ENCODE results near the gene ACAA1. TPM values are rescaled to one million over a fixed set of nuclear protein-coding genes. Genes with fewer than 3 reads are reported as not detected.

Gene ACAA1
- total and polyA plus RNA-seq, 2 of the 13 experiments (the other 11 are each of a cell fraction or from before 2014, with no cell fraction given) = 60.8 to 188 TPM

DNA sequence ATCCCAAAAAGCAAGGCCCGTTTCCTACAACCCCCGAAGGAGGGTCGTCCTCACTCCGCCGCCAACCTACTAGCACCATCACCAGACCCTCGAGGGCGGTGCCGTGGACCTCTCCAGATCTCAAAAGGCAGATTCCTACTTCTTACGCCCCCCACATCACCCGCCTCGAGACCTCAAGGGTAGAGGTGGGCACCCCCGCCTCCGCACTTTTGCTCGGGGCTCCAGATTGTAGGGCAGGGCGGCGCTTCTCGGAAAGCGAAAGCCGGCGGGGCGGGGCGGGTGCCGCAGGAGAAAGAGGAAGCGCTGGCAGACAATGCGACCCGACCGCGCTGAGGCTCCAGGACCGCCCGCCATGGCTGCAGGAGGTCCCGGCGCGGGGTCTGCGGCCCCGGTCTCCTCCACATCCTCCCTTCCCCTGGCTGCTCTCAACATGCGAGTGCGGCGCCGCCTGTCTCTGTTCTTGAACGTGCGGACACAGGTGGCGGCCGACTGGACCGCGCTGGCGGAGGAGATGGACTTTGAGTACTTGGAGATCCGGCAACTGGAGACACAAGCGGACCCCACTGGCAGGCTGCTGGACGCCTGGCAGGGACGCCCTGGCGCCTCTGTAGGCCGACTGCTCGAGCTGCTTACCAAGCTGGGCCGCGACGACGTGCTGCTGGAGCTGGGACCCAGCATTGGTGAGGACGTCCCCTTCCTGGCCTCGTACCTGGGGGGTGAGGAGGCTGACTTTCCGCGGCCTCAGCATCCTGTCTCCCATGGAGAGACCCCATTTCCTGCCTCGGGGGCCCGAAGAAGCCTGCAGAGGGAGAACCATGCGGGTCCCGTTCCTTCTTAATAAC is 1.6 kb upstream of the ACAA1 start, which contains the start of gene MYD88 (continued):
- TF ChIP-seq ZNF17 (CRISPR knock-in tag; IDR thresholded peaks at IDR 0.05) (no peak), ZMYM4 (CRISPR knock-in tag; IDR thresholded peaks at IDR 0.05) (peak; percentile 54; the same call in 1 of the 2 replicates), ATF6 (CRISPR knock-in tag; conservative IDR thresholded peaks at IDR 0.05) (no peak; the same call in 1 of the 2 replicates), ZKSCAN5 (CRISPR knock-in tag; IDR thresholded peaks at IDR 0.05) (no peak), SCMH1 (CRISPR knock-in tag; IDR thresholded peaks at IDR 0.05; ENCODE audit: borderline replicate concordance) (no peak), ZNF546 (CRISPR knock-in tag; conservative IDR thresholded peaks at IDR 0.05) (no peak), SRF (IDR thresholded peaks at IDR 0.05; ENCODE audit: low read depth, low read length) (no peak), SNAI1 (CRISPR knock-in tag; IDR thresholded peaks at IDR 0.05; ENCODE audit: borderline replicate concordance) (peak; percentile 88), CBX5 (CRISPR knock-in tag; IDR thresholded peaks at IDR 0.05; ENCODE audit: borderline replicate concordance) (peak; percentile 44), RNF2 (conservative IDR thresholded peaks at IDR 0.05; ENCODE audit: low read depth) (no peak), RARA (CRISPR knock-in tag; IDR thresholded peaks at IDR 0.05) (peak; percentile 12; the same call in 1 of the 2 replicates), TERF1 (CRISPR knock-in tag; IDR thresholded peaks at IDR 0.05) (no peak), MTF2 (CRISPR knock-in tag; IDR thresholded peaks at IDR 0.05; ENCODE audit: borderline replicate concordance) (no peak), ZNF639 (CRISPR knock-in tag; conservative IDR thresholded peaks at IDR 0.05) (no peak), NR2F1 (CRISPR knock-in tag; IDR thresholded peaks at IDR 0.05) (no peak), ZNF629 (CRISPR knock-in tag; conservative IDR thresholded peaks at IDR 0.05) (no peak), ZSCAN12 (CRISPR knock-in tag; IDR thresholded peaks at IDR 0.05) (0 out of 2 replicates have a peak, but pooled peaks have one; percentile 44), ZNF234 (CRISPR knock-in tag; conservative IDR thresholded peaks at IDR 0.05) (no peak), ZFP36L2 (CRISPR knock-in tag; IDR thresholded peaks at IDR 0.05) (no peak), SMYD3 (CRISPR knock-in tag; IDR thresholded peaks at IDR 0.05) (no peak), ZMYM3 (CRISPR knock-in tag; IDR thresholded peaks at IDR 0.05) (0 out of 2 replicates have a peak, but pooled peaks have one; percentile 17), ZNF816 (CRISPR knock-in tag; IDR thresholded peaks at IDR 0.05; ENCODE audit: borderline replicate concordance) (no peak)
- TF ChIP-seq, protein P1, sequence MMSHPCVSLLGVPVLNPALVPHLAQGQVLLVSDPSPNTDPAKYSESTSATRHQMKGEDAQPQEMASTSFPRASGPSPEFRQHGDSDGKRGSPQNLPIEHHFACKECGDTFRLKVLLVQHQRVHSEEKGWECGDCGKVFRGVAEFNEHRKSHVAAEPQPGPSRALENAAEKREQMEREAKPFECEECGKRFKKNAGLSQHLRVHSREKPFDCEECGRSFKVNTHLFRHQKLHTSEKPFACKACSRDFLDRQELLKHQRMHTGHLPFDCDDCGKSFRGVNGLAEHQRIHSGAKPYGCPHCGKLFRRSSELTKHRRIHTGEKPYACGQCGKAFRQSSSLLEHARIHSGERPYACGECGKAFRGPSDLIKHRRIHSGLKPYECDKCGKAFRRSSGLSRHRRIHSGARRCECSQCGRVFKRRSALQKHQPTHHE (CRISPR knock-in tag; IDR thresholded peaks at IDR 0.05; ENCODE audit: borderline replicate concordance) = no peak
- TF ChIP-seq, protein P2, sequence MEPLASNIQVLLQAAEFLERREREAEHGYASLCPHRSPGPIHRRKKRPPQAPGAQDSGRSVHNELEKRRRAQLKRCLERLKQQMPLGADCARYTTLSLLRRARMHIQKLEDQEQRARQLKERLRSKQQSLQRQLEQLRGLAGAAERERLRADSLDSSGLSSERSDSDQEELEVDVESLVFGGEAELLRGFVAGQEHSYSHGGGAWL (CRISPR knock-in tag; IDR thresholded peaks at IDR 0.05) = no peak; the same call in 1 of the 2 replicates
